CD4-positive, alpha-beta T cell treated with Interleukin-17A for 1 hour (primary cell): ENCODE measurements around the gene GMDS.

Experiments used
- DNase-seq: peaks from one replicate; pipeline ENCODE4 v3.0.0-alpha.2; 2020

The GMDS gene

GRCh38 chr6:2245103-2245876 lies at the start of gene GMDS:
GMDS (minus strand) TSS chr6:2245605.
- DNase-seq: peak; percentile 86

DNA sequence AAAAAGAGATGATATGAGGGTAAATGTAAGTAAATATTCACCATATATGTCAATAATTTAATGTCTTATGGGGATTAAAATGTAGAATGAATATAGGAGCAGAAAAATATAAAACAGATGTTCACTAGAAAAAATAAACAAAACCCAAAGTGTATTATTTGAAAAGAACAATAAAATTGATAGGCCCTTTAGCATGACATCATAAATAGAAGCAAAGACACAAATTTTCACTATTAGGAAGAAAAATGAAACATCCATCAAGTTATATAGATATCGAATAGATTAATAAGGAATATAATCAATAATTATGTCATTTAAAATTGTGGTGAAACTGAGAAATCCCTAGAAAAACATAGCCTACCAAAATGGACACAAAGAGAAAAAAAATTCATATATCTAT lies 40.1 kb upstream of the GMDS start:
- DNase-seq: no peak

DNA sequence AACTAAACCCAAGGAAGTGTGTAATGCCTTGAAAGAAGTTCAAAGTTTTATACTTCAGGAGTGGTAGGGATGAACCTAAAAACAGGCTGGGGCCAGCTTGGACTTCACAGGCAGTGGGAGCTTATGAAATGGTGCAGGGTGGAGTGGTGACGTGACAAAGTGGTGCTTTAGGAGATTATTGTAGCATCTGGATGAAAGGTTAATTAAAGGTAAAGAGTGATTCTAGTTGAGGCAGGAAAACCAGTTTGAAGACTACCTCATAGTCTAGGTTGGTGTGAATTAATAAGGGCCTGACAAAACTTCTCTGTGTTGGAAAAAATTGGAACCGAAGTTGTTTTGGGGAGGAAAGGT lies 30.5 kb upstream of the GMDS start:
- DNase-seq: no peak

- DNase-seq: no peak
Measured at GRCh38 chr6:2274981-2275891, 29.8 kb upstream of the GMDS start.

DNA sequence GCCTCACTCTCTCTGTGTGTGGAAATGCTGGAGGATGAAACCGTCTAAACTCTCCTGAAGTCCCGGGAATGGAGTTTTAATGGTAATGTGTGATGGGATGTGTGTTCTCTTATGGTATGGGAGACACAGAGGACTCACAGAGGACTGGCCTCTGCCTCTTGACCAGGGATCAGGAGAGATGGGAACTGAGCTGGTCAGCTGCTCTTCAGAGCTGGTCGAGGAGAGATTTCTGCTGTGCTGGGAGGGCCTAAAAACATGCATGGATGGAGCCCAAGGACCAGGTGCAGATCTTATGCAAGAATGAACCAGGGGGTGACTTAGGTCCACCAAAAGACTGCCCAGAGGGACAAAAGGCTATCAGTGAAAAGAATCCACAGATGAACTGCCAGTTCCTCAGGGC lies 27.3 kb upstream of the GMDS start:
- DNase-seq: no peak

- no peak for DNase-seq
Measured at GRCh38 chr6:2270054-2270453, 24.6 kb upstream of the GMDS start.

GRCh38 chr6:2266841-2267240 lies 21.4 kb upstream of the GMDS start:
- DNase-seq: no peak

DNA sequence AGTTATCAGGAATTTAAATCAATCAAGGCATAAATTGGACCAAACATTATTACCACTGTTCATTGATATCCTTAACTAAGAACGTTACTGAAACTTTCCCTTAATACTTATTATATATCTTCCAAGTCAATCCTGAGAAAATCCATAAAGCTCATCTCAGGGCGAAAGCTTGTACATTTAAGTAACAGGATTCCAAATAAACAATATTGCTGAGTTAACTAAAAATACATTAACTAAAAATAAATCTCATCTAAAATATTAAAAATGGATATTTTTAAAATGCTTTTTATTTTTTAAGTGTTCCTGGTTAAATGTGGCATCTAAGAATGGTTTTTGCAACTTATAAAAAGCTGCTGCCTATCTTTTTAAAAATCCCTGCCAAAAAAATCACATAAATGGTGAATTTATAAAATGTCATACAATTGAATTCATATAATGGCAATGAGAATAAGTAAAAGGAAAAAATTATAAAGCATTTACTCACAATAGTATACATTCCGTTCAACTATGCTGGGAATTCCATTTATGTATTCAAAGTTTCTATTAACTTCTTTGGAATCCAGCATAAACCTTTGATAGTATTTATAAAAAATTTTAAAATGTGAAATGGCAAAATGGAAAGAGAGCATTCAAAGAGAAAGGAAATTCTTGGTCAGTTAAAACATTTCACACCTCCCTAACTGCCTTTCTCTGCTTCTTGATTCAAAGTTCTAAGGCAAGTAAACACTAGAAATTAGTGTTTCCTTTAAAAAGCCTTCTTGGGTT lies 20.8 kb upstream of the GMDS start:
- no peak for DNase-seq

GRCh38 chr6:2264932-2265331 lies 19.5 kb upstream of the GMDS start:
- DNase-seq: no peak

DNA sequence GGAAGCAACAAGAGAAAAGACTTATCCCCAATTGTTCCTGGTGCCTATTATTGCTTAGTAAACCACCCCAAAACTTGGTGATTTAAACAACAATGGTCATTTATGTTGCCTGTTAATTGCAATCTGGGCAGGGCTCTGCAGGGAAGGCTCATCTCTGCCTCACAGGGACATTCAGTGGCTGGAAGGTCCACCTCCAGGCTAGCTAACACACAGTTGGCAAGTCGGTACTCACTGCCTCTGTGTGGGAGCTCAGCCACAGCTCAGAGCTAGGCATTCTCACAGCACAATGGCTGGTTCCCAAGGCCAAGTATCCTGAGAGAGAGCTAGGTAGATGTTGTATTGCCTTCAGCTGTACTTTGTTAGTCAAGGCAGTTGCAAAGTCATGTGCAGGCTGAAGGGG lies 18.5 kb upstream of the GMDS start:
- no peak for DNase-seq

DNA sequence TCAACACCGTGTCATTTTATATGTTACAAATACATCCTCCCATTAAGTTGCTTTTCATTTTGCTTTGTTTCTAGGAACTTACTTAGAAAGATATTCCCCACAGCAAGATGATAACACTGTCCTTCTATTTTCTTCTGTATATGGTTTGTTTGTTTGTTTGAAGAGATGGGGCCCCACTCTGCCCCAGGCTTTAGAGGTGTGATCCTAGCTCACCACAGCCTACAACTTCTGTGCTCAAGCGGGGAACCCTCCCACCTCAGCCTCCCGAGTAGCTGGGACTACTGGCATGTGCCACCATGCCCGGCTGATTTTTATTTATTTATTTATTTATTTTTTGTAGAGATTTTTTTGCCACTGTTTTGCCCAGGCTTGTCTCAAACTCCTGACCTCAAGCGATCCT lies 14.2 kb upstream of the GMDS start:
- no peak for DNase-seq

DNA sequence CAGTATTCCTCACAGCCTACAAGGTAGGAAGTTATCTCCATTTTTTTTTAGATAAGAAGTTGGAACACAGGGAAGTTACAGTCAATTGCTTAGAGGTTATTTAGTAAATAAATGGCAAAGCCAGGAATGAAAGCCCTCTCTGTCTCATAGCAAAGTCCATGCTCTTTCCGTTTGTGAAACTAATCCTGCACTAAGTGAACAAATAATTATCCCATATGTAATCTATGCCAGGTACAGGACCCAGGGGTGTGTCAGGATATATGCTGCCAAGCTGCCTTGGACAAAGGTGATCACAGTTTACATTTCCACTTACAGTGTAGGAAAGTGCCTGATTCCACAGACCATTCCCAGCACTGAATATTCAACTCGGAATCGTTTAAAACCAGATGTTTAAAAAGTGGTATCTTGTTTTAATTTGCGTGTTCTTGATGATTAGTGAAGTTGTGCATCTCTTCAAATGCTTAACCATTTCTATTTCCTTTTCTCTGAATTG lies 13.6 kb upstream of the GMDS start:
- DNase-seq: no peak

DNA sequence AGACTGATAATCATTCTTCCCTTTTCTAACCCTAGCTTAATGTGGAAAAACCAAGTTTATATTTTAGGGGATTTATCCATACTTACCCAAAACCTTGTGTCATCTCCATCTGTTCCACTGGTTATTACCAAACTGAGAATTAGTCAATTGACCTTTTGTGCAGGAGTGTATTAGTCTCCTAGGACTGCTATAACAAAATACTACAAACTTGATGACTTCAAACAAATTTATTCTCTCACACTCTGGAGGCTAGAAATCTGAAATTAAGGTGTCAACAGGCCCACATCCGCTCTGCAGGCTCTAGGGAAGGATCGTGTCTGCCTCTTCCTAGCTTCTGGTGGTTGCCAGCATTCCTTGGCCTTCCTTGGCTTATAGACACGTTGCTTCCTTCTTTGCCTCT lies 12.7 kb upstream of the GMDS start:
- DNase-seq: no peak

- DNase-seq: no peak
Measured at GRCh38 chr6:2257363-2257762, 12.0 kb upstream of the GMDS start.

- DNase-seq: no peak
Measured at GRCh38 chr6:2254747-2255146, 9.3 kb upstream of the GMDS start.

GRCh38 chr6:2249126-2249525 lies 3.7 kb upstream of the GMDS start:
- no peak for DNase-seq

DNA sequence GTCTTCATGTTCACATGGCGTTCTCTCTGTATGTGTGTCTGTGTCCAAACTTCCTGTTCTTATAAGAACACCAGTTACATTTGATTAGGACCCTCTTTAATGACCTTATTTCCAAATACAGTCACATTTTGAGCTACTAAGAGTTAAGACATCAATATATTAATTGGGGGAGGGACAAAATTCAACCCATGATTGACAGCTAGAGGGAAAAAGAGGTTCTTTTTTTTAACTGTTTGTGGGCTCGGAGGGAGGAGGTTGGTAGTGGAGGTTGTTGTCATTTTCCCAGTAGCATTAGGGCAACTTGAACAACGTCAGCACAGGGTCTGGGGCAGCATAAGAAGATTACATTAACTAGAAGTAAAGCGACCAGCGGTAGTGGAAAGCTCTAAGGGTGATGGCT lies 2.3 kb upstream of the GMDS start:
- no peak for DNase-seq

- peak; percentile 51 for DNase-seq
Measured at GRCh38 chr6:2245877-2246863, 765 bp upstream of the GMDS start.

DNA sequence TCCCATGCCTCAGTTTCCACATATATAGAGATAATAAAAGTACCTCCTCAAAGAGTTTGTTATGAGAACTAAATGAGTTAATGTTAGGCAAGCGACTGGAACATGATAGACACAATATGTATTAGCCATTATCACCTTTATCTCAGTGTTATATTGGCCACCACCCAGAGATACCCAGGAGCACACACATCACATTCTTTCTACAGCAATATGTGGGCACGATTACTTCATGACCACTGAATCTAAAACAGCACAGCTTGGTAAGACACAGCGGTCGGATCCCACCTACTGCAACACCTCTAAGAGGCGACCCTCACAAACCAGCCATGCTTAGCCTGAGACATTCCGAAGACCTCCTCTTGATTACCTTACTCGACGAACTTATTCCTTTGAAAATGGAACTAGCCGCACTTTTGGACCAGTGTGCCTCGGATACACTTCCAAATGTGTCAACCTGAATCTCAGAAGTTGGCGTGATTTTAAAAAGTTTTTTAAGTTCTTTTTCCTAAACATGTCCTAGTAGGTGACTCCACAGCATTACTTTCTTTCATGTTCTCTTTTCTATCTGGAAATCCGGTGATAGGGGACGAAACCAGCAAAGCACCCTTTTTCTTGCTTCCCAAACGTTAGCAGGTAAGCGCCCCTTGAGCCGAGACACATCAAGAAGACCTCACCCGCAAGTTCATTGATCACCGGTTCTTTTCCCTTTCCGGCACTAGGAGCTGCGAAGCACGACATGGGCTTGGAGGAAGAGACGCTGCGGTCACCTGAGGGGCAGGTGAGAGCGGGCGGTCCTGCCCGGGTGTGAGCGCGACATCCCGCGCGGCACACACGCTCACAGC lies 923 bp downstream of the GMDS start:
- no peak for DNase-seq

DNA sequence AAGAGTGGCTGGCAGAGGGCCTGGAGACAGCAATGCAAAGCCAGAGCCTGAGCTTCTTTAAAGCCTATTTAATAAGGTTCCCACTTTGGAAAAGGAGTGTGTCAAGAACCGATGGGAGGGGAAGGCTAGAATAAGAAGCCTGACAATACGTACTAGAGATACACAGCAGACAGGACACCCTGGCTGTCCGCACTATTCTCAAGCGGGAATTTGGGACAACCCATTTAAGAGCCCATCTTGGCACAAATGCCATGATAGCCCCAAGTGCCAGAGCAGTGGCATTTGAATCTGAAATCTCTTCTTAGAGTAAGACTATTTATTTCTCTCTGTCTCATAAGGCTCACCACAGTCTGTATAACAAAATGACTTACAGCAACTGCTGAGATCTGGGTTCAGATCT lies 3.1 kb downstream of the GMDS start:
- DNase-seq: no peak

- DNase-seq: no peak
Measured at GRCh38 chr6:2240961-2241360, 4.4 kb downstream of the GMDS start.
